Mucosa of rectum (tissue), 2 donors: ENCODE measurements around the gene DAPK3.

Experiments
- H3K27ac ChIP-seq, 2 donors: one replicate each; pipeline ENCODE4 v1.7.0; 2013; ENCODE audit warnings: inconsistent platforms in 2 of 2, low read depth in 2 of 2, low read length in 2 of 2
- H3K27me3 ChIP-seq, 2 donors: one replicate each; pipeline ENCODE4 v1.7.0; 2013; ENCODE audit warnings: low read length in 2 of 2; ENCODE audit not compliant: control insufficient read depth in 2 of 2, insufficient read depth in 2 of 2
- H3K36me3 ChIP-seq, 2 donors: one replicate each; pipeline ENCODE4 v1.7.0; 2013; ENCODE audit warnings: low read length in 2 of 2; ENCODE audit not compliant: control insufficient read depth in 2 of 2, insufficient read depth in 2 of 2
- H3K4me1 ChIP-seq, 2 donors: one replicate each; pipeline ENCODE4 v1.7.0; 2013; ENCODE audit warnings: low read length in 2 of 2, mild to moderate bottlenecking in 1 of 2; ENCODE audit not compliant: control insufficient read depth in 2 of 2, insufficient read depth in 2 of 2
- H3K4me3 ChIP-seq, 2 donors: one replicate each; pipeline ENCODE4 v1.7.0; 2013; ENCODE audit warnings: low read length in 2 of 2
- H3K9ac ChIP-seq, 2 donors: one replicate each; pipeline ENCODE4 v1.7.0; 2013; ENCODE audit warnings: low read length in 2 of 2, low read depth in 1 of 2, mild to moderate bottlenecking in 1 of 2
- H3K9me3 ChIP-seq, 2 donors: one replicate each; pipeline ENCODE4 v1.7.0; 2013; ENCODE audit warnings: low read length in 2 of 2; ENCODE audit not compliant: control insufficient read depth in 2 of 2
- donor health status: healthy.
- donor health status: Normal muscosa, but diverticular disease.

DAPK3 gene

DNA sequence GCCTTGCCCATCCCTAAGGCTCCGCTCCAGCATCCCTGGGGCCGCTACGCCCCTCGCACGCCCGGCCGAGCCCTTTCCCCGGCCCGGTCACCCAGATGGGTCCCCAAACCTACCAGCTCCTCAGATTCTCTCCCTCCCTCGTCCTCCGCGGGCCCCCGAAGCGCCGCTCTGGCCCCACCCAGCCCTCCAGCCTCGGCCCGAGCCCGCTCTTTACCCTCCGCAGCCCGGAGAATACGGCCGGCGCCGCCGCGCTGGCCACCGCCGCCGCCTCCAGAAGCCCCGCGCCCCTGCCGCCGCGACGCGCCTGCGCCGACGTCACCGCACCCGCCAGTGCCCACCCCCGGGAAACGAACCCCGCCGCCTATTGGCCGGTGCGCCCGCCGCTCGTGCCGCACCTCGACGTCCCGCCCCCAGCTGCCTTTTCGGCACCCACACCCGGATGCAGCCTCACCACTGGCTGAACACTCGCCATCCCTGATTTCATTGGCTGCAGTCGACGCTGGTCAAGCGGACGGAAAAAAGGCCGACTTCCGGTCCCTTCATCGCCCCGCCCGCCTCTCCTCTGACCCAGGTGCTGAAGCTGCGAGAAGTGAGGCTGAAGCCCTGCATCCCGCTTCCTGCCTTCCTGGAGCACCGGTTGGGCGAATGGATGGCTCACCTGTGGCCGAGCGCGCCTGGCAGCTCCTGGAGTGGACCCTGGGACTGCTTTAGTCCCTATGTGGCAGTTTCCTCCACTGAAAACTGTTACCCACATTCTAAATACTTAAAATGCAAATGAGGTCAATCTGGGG, at the start of gene DAPK3:
Gene DAPK3, minus strand, starts transcription at position 292 of the 791 bp plus-strand sequence. CDS start 1,364 bp downstream, outside the sequence.
- no peaks in the 10 kb centered on the region for H3K9me3 ChIP-seq
- peaks cover 5 to 12% of the 10 kb centered on the region in 2 donors for H3K36me3 ChIP-seq
- H3K4me1 ChIP-seq = peaks cover 34 to 44% of the 10 kb centered on the region in 2 donors
- peak within 1 kb of the TSS; percentile 68 to 76 for H3K4me3 ChIP-seq
- peak within 1 kb of the TSS; percentile 88 to 93 for H3K27ac ChIP-seq
- no peaks in the 10 kb centered on the region for H3K27me3 ChIP-seq
- H3K9ac ChIP-seq = peak within 1 kb of the TSS; percentile 92 to 96

DNA sequence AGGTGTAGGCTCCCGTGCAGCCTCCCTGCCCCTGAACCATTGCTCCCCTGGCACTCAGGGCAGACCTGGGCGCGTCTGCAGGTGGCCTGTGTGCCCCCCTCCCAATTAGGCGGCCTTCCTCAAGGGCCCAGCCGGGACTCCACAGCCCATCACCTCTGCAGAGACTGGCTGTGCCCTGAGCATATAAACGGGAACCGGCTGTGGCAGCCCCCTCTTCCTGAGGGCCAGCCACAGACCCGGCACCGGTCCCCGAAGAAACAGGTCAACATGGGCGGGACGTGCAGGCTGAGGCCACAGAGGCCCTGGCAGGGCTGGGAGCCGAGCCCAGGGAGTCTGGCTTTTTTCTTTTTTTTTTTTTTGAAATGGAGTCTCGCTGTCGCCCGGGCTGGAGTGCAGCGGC, 48.7 kb upstream of the DAPK3 start:
- H3K4me3 ChIP-seq = no peak overlapping the region
- peaks cover 0 to 22% of the 10 kb centered on the region in 2 donors for H3K36me3 ChIP-seq
- H3K4me1 ChIP-seq = peaks cover 0 to 3% of the 10 kb centered on the region in 2 donors
- H3K9me3 ChIP-seq = no peaks in the 10 kb centered on the region
- H3K27ac ChIP-seq = no peak overlapping the region
- no peaks in the 10 kb centered on the region for H3K27me3 ChIP-seq
- no peak overlapping the region for H3K9ac ChIP-seq

DNA sequence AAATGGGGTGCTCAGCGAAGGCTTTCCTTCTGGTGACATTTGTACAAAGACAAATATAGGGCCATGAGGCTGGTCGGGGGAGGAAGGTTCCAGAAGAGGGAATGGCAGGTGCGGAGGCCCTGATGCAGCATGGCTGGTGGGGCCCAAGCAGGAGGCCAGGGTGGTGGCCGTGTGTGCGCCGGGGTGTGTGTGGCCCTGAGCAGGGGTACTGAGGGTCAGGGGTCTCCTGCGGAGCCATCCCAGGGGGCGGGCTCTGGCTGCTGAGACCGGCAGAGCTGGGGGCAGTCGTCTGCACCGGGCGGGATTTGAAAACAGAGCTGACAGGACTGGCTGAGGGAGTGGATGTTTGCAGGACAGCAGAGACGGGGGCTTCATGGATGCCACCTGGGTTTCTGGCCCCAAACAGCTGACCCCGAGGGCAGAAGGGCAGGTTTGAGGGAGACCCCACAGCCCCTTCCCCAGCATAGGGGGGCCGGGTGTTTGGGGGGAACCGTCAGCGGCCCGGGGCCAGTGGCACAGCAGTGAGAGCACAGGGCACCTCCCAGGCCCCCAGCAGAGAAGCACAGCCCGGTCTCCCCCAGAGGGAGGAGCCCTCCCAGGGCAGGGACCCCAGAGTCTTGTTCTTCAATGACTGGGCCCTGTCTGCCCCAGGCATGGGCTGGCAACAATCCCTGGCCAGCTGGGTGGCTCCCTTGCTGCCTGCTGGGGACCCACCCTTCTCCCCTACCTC, 48.0 kb upstream of the DAPK3 start:
- no peak overlapping the region for H3K4me3 ChIP-seq
- H3K36me3 ChIP-seq = peaks cover 0 to 23% of the 10 kb centered on the region in 2 donors
- no peak overlapping the region for H3K9ac ChIP-seq
- H3K4me1 ChIP-seq = peaks cover 0 to 3% of the 10 kb centered on the region in 2 donors
- no peaks in the 10 kb centered on the region for H3K27me3 ChIP-seq
- H3K27ac ChIP-seq = no peak overlapping the region
- H3K9me3 ChIP-seq = no peaks in the 10 kb centered on the region

DNA sequence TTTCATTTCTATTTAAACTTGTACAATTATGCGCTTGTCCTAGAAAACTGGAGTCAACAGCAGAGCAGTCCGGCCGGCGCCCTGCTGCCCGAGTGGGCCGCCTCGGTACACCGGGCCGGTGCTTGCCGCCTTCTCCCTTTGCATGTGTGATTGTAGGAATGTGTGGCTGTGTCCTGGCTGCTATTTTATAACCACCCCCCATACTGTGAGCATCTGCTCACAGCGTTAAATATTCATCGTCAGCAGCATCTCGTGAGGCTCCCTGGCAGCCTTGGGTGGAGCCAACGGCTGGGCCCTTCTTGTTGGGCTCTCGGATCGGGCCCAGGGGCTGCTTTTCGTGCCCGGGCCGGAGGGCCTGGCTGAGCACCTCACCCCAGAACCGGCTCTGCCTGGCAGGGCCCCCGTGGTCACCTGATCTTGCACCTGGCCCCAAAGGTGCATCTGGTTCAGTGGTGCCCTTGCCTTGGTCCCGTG, 47.3 kb upstream of the DAPK3 start:
- no peaks in the 10 kb centered on the region for H3K27me3 ChIP-seq
- H3K4me1 ChIP-seq = peaks cover 0 to 4% of the 10 kb centered on the region in 2 donors
- H3K4me3 ChIP-seq = no peak overlapping the region
- H3K9ac ChIP-seq = no peak overlapping the region
- H3K27ac ChIP-seq = no peak overlapping the region
- H3K36me3 ChIP-seq = peaks cover 0 to 25% of the 10 kb centered on the region in 2 donors
- H3K9me3 ChIP-seq = no peaks in the 10 kb centered on the region

DNA sequence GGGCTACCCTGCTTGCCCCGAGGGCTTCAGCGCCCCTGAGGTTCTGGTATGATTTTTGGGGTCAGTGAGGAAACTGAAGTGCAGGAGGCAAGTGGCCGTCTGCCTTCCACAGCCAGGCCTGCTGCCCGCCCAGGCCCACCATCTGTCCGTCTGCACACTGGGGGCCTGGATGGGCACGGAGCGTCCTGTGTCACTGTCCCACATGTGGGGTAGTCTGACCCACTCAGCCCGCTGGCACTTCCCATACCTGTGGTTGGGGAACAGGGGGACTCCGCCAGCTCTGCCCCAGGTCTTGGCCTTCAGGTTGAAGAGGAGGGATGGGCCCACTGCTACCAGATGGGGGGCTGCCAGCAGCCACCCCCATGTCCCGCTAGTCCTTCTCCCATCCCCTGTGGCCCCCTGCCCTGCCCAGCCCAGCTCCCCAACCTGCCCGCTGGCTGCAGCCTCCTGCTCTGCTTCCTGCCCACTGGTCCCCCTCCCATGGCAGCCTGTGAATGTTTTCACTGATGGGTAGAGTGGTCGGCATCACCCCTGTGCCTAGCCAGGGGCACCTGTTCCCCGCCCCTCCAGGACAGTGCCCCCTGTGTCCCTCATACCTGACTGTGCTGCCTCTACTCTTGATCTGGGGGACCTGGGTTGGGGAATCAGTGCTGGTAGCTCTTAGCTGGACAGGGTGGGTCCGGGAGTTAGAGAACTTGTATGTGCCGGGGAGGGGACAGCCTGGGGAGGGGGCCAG, 46.2 kb upstream of the DAPK3 start:
- no peak overlapping the region for H3K27ac ChIP-seq
- H3K27me3 ChIP-seq = no peaks in the 10 kb centered on the region
- no peaks in the 10 kb centered on the region for H3K9me3 ChIP-seq
- peaks cover 6 to 7% of the 10 kb centered on the region in 2 donors for H3K4me1 ChIP-seq
- peaks cover 0 to 27% of the 10 kb centered on the region in 2 donors for H3K36me3 ChIP-seq
- H3K4me3 ChIP-seq = no peak overlapping the region
- H3K9ac ChIP-seq = no peak overlapping the region

DNA sequence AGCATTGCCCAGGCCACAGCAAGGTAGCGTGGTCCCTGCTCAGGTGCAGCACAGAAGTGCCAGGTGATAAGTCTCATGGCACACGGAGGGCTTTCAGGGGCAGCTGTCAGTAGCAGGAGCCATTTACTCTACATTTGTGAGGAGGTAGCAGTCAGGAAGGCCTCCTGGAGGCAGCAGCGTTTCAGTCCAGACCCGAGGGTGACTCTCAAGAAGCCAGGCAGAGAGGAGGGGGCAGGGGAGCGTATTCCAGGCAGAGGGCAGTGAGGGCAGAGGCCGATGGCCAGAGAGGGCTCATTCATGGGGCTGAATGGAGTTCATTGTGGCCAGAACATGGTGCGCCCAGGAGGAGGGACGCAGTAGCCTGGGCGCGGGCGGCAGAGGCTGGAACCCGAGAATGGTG, 45.6 kb upstream of the DAPK3 start:
- Histone ChIP-seq H3K9ac (no peak overlapping the region), H3K4me1 (peaks cover 7 to 9% of the 10 kb centered on the region in 2 donors)

DNA sequence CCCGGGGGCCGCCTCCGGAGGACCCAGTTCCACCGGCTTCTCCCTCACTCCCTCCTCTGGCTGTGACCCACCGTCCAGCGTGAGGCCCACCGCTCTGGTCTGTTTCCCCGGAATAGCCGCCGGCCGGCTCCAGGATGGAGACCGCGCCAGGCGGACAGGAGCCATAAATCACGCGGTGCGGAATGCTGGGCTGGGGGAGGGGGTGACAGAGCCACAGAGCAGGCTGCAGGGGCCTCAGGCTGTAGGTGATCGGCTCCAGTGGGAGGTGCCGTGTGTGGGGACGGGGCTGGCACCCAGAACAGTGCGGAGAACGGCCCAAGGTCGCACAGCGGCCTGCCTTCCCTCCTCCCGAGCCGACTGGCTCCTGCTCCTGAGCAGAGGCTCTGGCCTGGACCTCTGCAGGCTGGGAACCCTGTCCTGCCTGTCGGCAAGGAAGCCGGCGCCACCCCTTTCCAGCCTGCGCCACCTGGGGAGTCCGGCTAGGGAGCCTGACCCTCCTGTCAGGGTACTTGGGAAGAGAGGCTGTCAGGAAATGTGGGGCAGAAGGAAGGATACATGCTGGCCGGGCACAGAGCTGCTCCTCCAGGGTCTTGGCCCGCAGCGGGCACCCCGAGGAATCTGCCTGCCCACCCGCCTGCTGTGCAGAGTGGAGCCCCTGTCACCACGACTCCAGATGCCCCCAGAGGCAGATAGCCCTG, 45.0 kb upstream of the DAPK3 start:
- H3K27me3 ChIP-seq = no peaks in the 10 kb centered on the region
- H3K4me3 ChIP-seq = no peak overlapping the region
- peaks cover 7 to 15% of the 10 kb centered on the region in 2 donors for H3K4me1 ChIP-seq
- H3K27ac ChIP-seq = peak overlapping the region in 1 of 2 donors; percentile 23
- peaks cover 0 to 28% of the 10 kb centered on the region in 2 donors for H3K36me3 ChIP-seq
- H3K9ac ChIP-seq = no peak overlapping the region
- no peaks in the 10 kb centered on the region for H3K9me3 ChIP-seq

More for the DNA sequence above, 45.6 kb upstream of the DAPK3 start:
- Histone ChIP-seq H3K27me3 (no peaks in the 10 kb centered on the region), H3K4me3 (no peak overlapping the region), H3K27ac (peak overlapping the region in 1 of 2 donors; percentile 23), H3K36me3 (peaks cover 0 to 25% of the 10 kb centered on the region in 2 donors), H3K9me3 (no peaks in the 10 kb centered on the region)

DNA sequence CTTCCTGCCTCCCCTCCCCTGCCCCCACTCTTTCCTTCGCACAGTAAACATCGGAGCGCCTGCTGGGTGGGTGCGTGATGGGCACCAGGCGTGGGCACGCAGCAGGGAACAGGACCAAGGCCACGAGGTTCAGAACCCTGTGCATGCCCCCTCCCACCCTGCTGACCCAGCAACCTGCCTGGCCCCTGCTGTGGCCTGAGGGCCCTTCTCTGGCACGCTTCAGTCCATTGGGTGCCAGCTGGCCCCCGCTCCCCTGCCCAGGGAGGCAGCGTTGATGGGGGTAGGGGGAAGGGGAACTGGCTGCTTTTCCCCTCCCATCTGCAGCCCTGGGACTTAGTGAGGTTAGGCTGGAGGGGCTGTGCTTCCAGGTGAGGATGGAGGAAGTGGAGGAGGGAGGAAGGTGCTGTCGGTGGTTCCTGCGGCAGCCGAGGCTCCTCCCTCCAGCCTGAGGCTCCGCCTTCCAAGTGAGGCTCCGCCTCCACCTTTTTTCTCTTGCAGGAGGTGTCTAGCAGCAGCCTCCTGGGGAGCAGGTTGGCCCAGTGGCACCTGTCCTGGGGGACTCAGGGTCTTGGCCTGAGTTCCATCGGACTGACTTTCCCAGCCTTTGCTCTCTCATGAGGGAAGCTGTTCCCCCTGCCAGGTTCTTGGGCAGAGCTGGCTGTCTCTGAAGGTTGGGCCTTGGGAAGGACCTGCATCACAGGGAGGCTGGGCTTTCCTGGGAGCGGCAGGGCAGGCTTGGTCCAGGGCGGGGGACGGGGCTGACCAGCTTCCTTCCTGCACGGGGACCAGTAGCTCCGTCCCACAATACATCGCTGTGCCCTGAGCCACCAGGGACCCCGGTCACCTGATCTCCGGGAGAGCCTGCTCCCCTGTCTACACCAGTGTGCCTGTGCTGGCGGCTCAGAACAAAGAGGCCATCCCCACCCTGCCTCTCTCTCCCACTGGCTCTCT, 43.9 kb upstream of the DAPK3 start:
- Histone ChIP-seq H3K36me3 (peaks cover 0 to 28% of the 10 kb centered on the region in 2 donors), H3K9me3 (no peaks in the 10 kb centered on the region), H3K27me3 (no peaks in the 10 kb centered on the region), H3K9ac (no peak overlapping the region), H3K27ac (peak overlapping the region in 1 of 2 donors; percentile 16), H3K4me3 (no peak overlapping the region), H3K4me1 (peaks cover 7 to 15% of the 10 kb centered on the region in 2 donors)
